H9 (cell line): ENCODE data around the gene TTLL9. TPM values are rescaled to one million over a fixed set of nuclear protein-coding genes. Genes with fewer than 3 reads are reported as not detected.

Experiments
- DNase-seq: peaks from one replicate; pipeline ENCODE4 v3.0.0-alpha.2; 2017
- H2AFZ ChIP-seq: one replicate; pipeline ENCODE4 v1.6.1; 2013; ENCODE audit warnings: mild to moderate bottlenecking, low read length, control low read depth, moderate library complexity
- H2AK5ac ChIP-seq: 2 replicates; pipeline ENCODE4 v1.6.1; 2013; ENCODE audit warnings: low read length, control low read depth, mixed read lengths; ENCODE audit not compliant: insufficient read length
- H2BK120ac ChIP-seq: one replicate; pipeline ENCODE4 v1.6.1; 2013; ENCODE audit warnings: low read depth, mild to moderate bottlenecking, low read length, control low read depth, inconsistent platforms; ENCODE audit not compliant: poor library complexity, severe bottlenecking
- H2BK12ac ChIP-seq: 2 replicates; pipeline ENCODE4 v1.6.1; 2013; ENCODE audit warnings: low read length, control low read depth, mixed read lengths, low read depth; ENCODE audit not compliant: insufficient read length
- H2BK15ac ChIP-seq: 2 replicates; pipeline ENCODE4 v1.6.1; 2013; ENCODE audit warnings: low read depth, low read length, control low read depth
- H2BK20ac ChIP-seq: one replicate; pipeline ENCODE4 v1.6.1; 2013; ENCODE audit warnings: low read depth, mild to moderate bottlenecking, low read length, control low read depth, inconsistent platforms; ENCODE audit not compliant: poor library complexity, severe bottlenecking
- H2BK5ac ChIP-seq: 2 replicates; pipeline ENCODE4 v1.6.1; 2013; ENCODE audit warnings: low read length, control low read depth, mixed read lengths; ENCODE audit not compliant: insufficient read length
- H3K14ac ChIP-seq: 2 replicates; pipeline ENCODE4 v1.6.1; 2013; ENCODE audit warnings: low read length, control low read depth; ENCODE audit not compliant: insufficient read depth
- H3K18ac ChIP-seq: 2 replicates; pipeline ENCODE4 v1.6.1; 2013; ENCODE audit warnings: low read depth, mild to moderate bottlenecking, mixed read lengths, low read length, control low read depth; ENCODE audit not compliant: insufficient read length
- H3K23ac ChIP-seq: 2 replicates; pipeline ENCODE4 v1.6.1; 2013; ENCODE audit warnings: low read length, control low read depth, mixed read lengths, low read depth; ENCODE audit not compliant: insufficient read length
- H3K23me2 ChIP-seq: 2 replicates; pipeline ENCODE4 v1.6.1; 2013; ENCODE audit warnings: low read depth, mild to moderate bottlenecking, mixed read lengths, low read length, control low read depth; ENCODE audit not compliant: insufficient read length, poor library complexity, severe bottlenecking
- H3K27ac ChIP-seq: 2 replicates; pipeline ENCODE4 v1.5.1; 2013; ENCODE audit warnings: low read length, control low read depth, mixed read lengths, low read depth; ENCODE audit not compliant: insufficient read length
- H3K27me3 ChIP-seq: 2 replicates; pipeline ENCODE4 v1.6.1; 2013; ENCODE audit warnings: low read length, control low read depth, inconsistent platforms; ENCODE audit not compliant: insufficient read depth
- H3K4ac ChIP-seq: 2 replicates; pipeline ENCODE4 v1.6.1; 2013; ENCODE audit warnings: low read depth, mild to moderate bottlenecking, control low read depth, inconsistent platforms, low read length, moderate library complexity
- H3K4me1 ChIP-seq: 2 replicates; pipeline ENCODE4 v1.6.1; 2013; ENCODE audit warnings: low read length, control low read depth, inconsistent platforms; ENCODE audit not compliant: insufficient read depth
- H3K4me2 ChIP-seq: 2 replicates; pipeline ENCODE4 v1.6.1; 2013; ENCODE audit warnings: low read length, control low read depth, mixed read lengths; ENCODE audit not compliant: insufficient read length, insufficient read depth
- H3K56ac ChIP-seq: 2 replicates; pipeline ENCODE4 v1.6.1; 2013; ENCODE audit warnings: low read depth, mild to moderate bottlenecking, mixed read lengths, low read length, control low read depth; ENCODE audit not compliant: insufficient read length
- H3K79me1 ChIP-seq: 2 replicates; pipeline ENCODE4 v1.6.1; 2013; ENCODE audit warnings: low read depth, mild to moderate bottlenecking, moderate library complexity, low read length, control low read depth, inconsistent platforms; ENCODE audit not compliant: insufficient read depth, poor library complexity, severe bottlenecking
- H3K79me2 ChIP-seq: 2 replicates; pipeline ENCODE4 v1.6.1; 2013; ENCODE audit warnings: low read length, control low read depth, inconsistent platforms; ENCODE audit not compliant: insufficient read depth
- H3K9ac ChIP-seq: 2 replicates; pipeline ENCODE4 v1.6.1; 2013; ENCODE audit warnings: low read length, control low read depth, mixed read lengths; ENCODE audit not compliant: insufficient read length; ENCODE audit errors: extremely low read depth
- H3K9me3 ChIP-seq: one replicate; pipeline ENCODE4 v1.6.1; 2013; ENCODE audit warnings: low read depth, low read length, inconsistent platforms; ENCODE audit not compliant: control insufficient read depth
- H3T11ph ChIP-seq: one replicate; pipeline ENCODE4 v1.6.1; 2013; ENCODE audit warnings: mild to moderate bottlenecking, low read length, control low read depth, inconsistent platforms
- H4K20me1 ChIP-seq: one replicate; pipeline ENCODE4 v1.6.1; 2013; ENCODE audit not compliant: control insufficient read depth, insufficient read length, insufficient read depth
- H4K5ac ChIP-seq: 2 replicates; pipeline ENCODE4 v1.6.1; 2013; ENCODE audit warnings: low read depth, mild to moderate bottlenecking, mixed read lengths, low read length, control low read depth; ENCODE audit not compliant: insufficient read length
- H4K8ac ChIP-seq: replicated peaks from 2 replicates; pipeline ENCODE4 v1.6.1; 2013; ENCODE audit warnings: low read length, control low read depth, mixed read lengths, low read depth; ENCODE audit not compliant: insufficient read length
- H4K91ac ChIP-seq: 2 replicates; pipeline ENCODE4 v1.6.1; 2013; ENCODE audit warnings: low read depth, mild to moderate bottlenecking, moderate library complexity, mixed read lengths, low read length, control low read depth; ENCODE audit not compliant: insufficient read length
- H3K27ac Mint-ChIP-seq, 3 experiments: 2 replicates in 2 of 3; 3 replicates in 1 of 3; pipeline ENCODE4 v1.8.0; 2020 to 2021; ENCODE audit warnings: mixed read lengths in 3 of 3, mild to moderate bottlenecking in 1 of 3, moderate library complexity in 1 of 3
- H3K27me3 Mint-ChIP-seq: 2 replicates; pipeline ENCODE4 v1.8.0; 2021; ENCODE audit warnings: low read depth, mild to moderate bottlenecking, moderate library complexity, mixed read lengths
- H3K36me3 Mint-ChIP-seq, 3 experiments: 2 replicates in 2 of 3; 3 replicates in 1 of 3; pipeline ENCODE4 v1.8.0; 2020 to 2021; ENCODE audit warnings: low read depth in 3 of 3, mixed read lengths in 3 of 3; ENCODE audit not compliant: insufficient read depth in 1 of 3
- H3K4me1 Mint-ChIP-seq, 2 experiments: 2 replicates each; pipeline ENCODE4 v1.8.0; 2020; ENCODE audit warnings: mixed read lengths in 2 of 2
- H3K4me3 Mint-ChIP-seq, 2 experiments: 2 replicates in 1 of 2; 3 replicates in 1 of 2; pipeline ENCODE4 v1.8.0; 2020 to 2021; ENCODE audit warnings: mild to moderate bottlenecking in 2 of 2, mixed read lengths in 2 of 2, moderate library complexity in 1 of 2
- H3K9me3 Mint-ChIP-seq, 2 experiments: 2 replicates in 1 of 2; 3 replicates in 1 of 2; pipeline ENCODE4 v1.8.0; 2020; ENCODE audit warnings: mild to moderate bottlenecking in 2 of 2, mixed read lengths in 2 of 2, moderate library complexity in 1 of 2
- WGBS: extraction: QIAGEN DNeasy Blood & Tissue Kit; methylation state at CpG from one replicate; pipeline ENCODE4 v1.1.7; 2013; ENCODE audit warnings: missing lambda C conversion rate, low lambda C conversion rate, mixed read lengths; ENCODE audit not compliant: insufficient read length; ENCODE audit errors: extremely low coverage; 5-methylcytosine and 5-hydroxymethylcytosine counted together
- total RNA-seq: library from RNA; stranded (reverse); gene quantifications from 2 replicates; pipeline ENCODE4 v1.2.1, GENCODE V29; 2021
- TF ChIP-seq, protein P1 (sequence below): fragments of 200-600 bp; sonication (generic); conservative IDR thresholded peaks from 3 replicates; pipeline ENCODE4 v1.8.0; 2021; ENCODE audit warnings: antibody characterized with exemption, mild to moderate bottlenecking

TTLL9 gene
- total RNA-seq, 1 experiment from 2014 or later: 0.20 TPM

DNA sequence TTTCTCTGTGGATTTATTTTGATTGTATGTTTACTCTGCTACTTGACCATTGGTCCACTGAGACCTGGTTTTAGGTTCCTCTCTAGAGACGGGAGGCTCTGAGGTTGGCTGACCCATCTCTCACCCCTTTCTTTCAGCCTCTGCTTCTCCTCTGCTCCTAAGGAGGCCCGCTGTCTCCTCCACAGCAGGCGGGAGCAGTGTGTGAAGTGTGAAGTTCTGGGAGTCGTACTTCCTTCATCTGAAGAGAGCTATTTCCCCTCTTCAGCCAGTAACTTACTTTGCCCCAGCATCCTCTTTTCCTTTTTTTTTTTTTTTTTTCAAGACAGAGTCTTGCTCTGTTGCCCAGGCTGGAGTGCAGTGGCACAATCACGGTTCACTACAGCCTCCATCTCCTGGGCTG lies 60.3 kb downstream of the TTLL9 start:
- no peak overlapping the region for H3K4me3 Mint-ChIP-seq
- no peak overlapping the region for H3K27ac Mint-ChIP-seq
- no CpG with 5 or more reads among the region's 5 CpGs for WGBS
- H3K27me3 ChIP-seq: no peaks in the 10 kb centered on the region
- H4K5ac ChIP-seq: no peak overlapping the region
- H2BK5ac ChIP-seq: no peak overlapping the region
- no peak overlapping the region for H3K23ac ChIP-seq
- H3K4me1 ChIP-seq: no peaks in the 10 kb centered on the region
- no peak overlapping the region for H4K91ac ChIP-seq
- no peaks in the 10 kb centered on the region for H3K9me3 Mint-ChIP-seq
- no peak overlapping the region for H2BK120ac ChIP-seq
- H4K20me1 ChIP-seq: peaks cover 3% of the 10 kb centered on the region
- H3K14ac ChIP-seq: no peak overlapping the region
- H2BK15ac ChIP-seq: no peak overlapping the region
- no peak overlapping the region for H2BK20ac ChIP-seq
- H3K23me2 ChIP-seq: no peaks in the 10 kb centered on the region
- H2AK5ac ChIP-seq: no peak overlapping the region
- no peak overlapping the region for H3K4ac ChIP-seq
- no peak overlapping the region for H3K56ac ChIP-seq
- H3K9me3 ChIP-seq: no peaks in the 10 kb centered on the region
- no peaks in the 10 kb centered on the region for H3K79me1 ChIP-seq
- H2BK12ac ChIP-seq: no peak overlapping the region
- no peaks in the 10 kb centered on the region for H3K79me2 ChIP-seq
- no peak overlapping the region for H3K27ac ChIP-seq
- no peak overlapping the region for H3K9ac ChIP-seq
- H3T11ph ChIP-seq: no peak overlapping the region
- peaks cover 6 to 7% of the 10 kb centered on the region in 2 experiments for H3K4me1 Mint-ChIP-seq
- TF ChIP-seq, protein P1, sequence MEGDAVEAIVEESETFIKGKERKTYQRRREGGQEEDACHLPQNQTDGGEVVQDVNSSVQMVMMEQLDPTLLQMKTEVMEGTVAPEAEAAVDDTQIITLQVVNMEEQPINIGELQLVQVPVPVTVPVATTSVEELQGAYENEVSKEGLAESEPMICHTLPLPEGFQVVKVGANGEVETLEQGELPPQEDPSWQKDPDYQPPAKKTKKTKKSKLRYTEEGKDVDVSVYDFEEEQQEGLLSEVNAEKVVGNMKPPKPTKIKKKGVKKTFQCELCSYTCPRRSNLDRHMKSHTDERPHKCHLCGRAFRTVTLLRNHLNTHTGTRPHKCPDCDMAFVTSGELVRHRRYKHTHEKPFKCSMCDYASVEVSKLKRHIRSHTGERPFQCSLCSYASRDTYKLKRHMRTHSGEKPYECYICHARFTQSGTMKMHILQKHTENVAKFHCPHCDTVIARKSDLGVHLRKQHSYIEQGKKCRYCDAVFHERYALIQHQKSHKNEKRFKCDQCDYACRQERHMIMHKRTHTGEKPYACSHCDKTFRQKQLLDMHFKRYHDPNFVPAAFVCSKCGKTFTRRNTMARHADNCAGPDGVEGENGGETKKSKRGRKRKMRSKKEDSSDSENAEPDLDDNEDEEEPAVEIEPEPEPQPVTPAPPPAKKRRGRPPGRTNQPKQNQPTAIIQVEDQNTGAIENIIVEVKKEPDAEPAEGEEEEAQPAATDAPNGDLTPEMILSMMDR: no peak
- H3K36me3 Mint-ChIP-seq: no peaks in the 10 kb centered on the region
- H4K8ac ChIP-seq: no peak overlapping the region
- no peak overlapping the region for H3K18ac ChIP-seq
- no peak overlapping the region for H3K4me2 ChIP-seq
- H2AFZ ChIP-seq: no peak overlapping the region
- no peak for DNase-seq
- H3K27me3 Mint-ChIP-seq: peaks cover 8% of the 10 kb centered on the region
